Progenitor cell of endocrine pancreas (in vitro differentiated cells): ENCODE measurements around the gene MRPL32. TPM values are rescaled to one million over a fixed set of nuclear protein-coding genes. Genes with fewer than 3 reads are reported as not detected.

Experiments used
- DNase-seq: peaks from one replicate; pipeline ENCODE4 v3.0.0; 2021; ENCODE audit warnings: low spot score; ENCODE audit not compliant: unreplicated experiment
- H3K27ac Mint-ChIP-seq: 2 replicates; pipeline ENCODE4 v1.8.0; 2021; ENCODE audit warnings: mild to moderate bottlenecking, moderate library complexity, mixed read lengths
- H3K27me3 Mint-ChIP-seq: 2 replicates; pipeline ENCODE4 v1.8.0; 2021; ENCODE audit warnings: mixed read lengths
- H3K36me3 Mint-ChIP-seq: 2 replicates; pipeline ENCODE4 v1.8.0; 2022; ENCODE audit warnings: mixed read lengths; ENCODE audit not compliant: insufficient read depth
- H3K4me1 Mint-ChIP-seq: 2 replicates; pipeline ENCODE4 v1.8.0; 2021; ENCODE audit warnings: low read depth, mixed read lengths
- H3K4me3 Mint-ChIP-seq: 2 replicates; pipeline ENCODE4 v1.8.0; 2021; ENCODE audit warnings: low read depth, mild to moderate bottlenecking, moderate library complexity, mixed read lengths
- H3K9me3 Mint-ChIP-seq: 2 replicates; pipeline ENCODE4 v1.8.0; 2021; ENCODE audit warnings: low read depth, mixed read lengths
- CTCF ChIP-seq: fragments of 200-600 bp; sonication (generic); IDR thresholded peaks from one replicate; pipeline ENCODE4 v1.5.0; 2021; ENCODE audit warnings: antibody characterized with exemption, mild to moderate bottlenecking; ENCODE audit not compliant: unreplicated experiment
- total RNA-seq: library from RNA; stranded (reverse); gene quantifications from 2 replicates; pipeline ENCODE4 v1.2.1, GENCODE V29; 2021

Gene MRPL32
- total RNA-seq, 1 donor from 2014 or later = 49.9 TPM

- TF ChIP-seq CTCF = no peak
- Mint-ChIP-seq H3K27ac (no peak overlapping the region), H3K9me3 (peaks cover 12% of the 10 kb centered on the region)
These were observed 47.9 kb downstream of the MRPL32 start for GRCh38 chr7:42980084-42980483.

DNA sequence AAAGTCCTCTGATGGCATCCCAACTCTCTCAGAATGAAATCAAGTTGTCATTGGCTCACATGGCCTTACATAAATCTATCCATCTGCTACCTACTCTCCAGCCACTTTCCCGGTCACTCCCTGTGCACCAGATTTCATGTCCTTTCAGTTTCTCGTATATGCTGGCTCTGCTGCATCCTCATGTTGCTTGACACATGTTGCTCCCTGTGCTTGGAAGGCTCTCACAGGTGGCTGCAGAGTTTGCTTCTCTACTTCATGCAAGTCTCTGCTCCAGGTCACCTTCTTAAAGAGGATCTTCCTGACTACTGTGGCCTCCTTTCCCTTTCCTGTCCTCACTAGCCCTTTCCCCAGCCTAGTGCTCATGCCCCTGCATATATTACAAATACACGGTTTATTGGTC is 48.3 kb downstream of the MRPL32 start:
- Mint-ChIP-seq H3K27ac (no peak overlapping the region), H3K36me3 (no peaks in the 10 kb centered on the region), H3K9me3 (peaks cover 12% of the 10 kb centered on the region), H3K27me3 (no peaks in the 10 kb centered on the region), H3K4me3 (no peak overlapping the region), H3K4me1 (no peaks in the 10 kb centered on the region)
- DNase-seq = no peak
- TF ChIP-seq CTCF = no peak

More at GRCh38 chr7:42980084-42980483, 47.9 kb downstream of the MRPL32 start:
- no peak for DNase-seq
- Mint-ChIP-seq H3K36me3 (no peaks in the 10 kb centered on the region), H3K4me1 (no peaks in the 10 kb centered on the region), H3K4me3 (no peak overlapping the region), H3K27me3 (peaks cover under 1% of the 10 kb centered on the region)

- TF ChIP-seq CTCF = no peak
- DNase-seq = no peak
- no peak overlapping the region for H3K4me3 Mint-ChIP-seq
- H3K4me1 Mint-ChIP-seq = no peaks in the 10 kb centered on the region
- peaks cover 18% of the 10 kb centered on the region for H3K9me3 Mint-ChIP-seq
- no peaks in the 10 kb centered on the region for H3K36me3 Mint-ChIP-seq
- H3K27me3 Mint-ChIP-seq = no peaks in the 10 kb centered on the region
- no peak overlapping the region for H3K27ac Mint-ChIP-seq
These were observed 49.4 kb downstream of the MRPL32 start for GRCh38 chr7:42981601-42982000.

DNA sequence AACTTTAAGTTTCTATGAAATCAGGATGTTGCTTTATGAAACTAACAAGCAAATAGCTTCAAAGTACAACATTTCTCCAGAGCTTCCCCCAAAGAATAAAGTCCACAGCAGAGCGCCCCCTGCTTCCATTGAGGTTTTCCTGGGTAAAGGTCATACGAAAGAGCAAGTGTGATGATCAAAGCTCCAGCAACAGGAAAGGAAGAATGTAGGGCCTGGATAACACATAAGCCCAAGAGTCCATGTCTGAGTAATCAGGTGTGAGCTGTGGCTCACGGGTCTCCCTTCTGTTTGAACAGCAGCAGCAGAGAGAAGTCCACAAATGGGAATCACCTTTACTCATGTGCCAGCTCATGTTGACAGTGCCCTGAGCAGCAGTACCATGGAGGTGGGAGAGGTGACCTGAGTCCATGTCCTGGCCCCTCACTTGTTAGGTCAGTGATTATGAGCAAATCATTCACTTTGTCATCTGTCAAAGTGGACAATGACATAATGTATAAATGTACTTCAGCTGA is 50.5 kb downstream of the MRPL32 start:
- Mint-ChIP-seq H3K4me3 (no peak overlapping the region), H3K27ac (no peak overlapping the region), H3K4me1 (no peaks in the 10 kb centered on the region), H3K27me3 (no peaks in the 10 kb centered on the region), H3K36me3 (no peaks in the 10 kb centered on the region), H3K9me3 (peaks cover 18% of the 10 kb centered on the region)
- TF ChIP-seq CTCF = no peak
- DNase-seq = no peak

DNA sequence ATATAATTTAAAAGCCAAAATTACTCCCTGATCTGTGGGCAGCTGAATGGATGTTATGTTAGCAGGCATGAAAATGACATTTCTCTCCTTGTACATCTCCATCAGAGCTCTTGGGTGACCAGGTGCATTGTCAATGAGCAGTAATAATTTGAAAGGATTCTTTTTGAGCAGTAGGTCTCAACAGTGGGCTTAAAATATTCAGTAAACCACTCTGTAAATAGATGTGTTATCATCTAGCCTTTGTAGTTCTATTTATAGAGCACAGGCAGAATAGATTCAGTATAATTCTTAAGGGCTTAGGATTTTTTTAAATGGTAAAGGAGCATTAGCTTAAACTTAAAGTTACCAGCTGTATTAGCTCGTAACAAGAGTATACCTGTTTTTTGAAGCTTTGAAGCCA is 52.0 kb downstream of the MRPL32 start:
- Mint-ChIP-seq H3K9me3 (peaks cover 18% of the 10 kb centered on the region), H3K4me1 (no peaks in the 10 kb centered on the region), H3K36me3 (no peaks in the 10 kb centered on the region), H3K27ac (no peak overlapping the region), H3K4me3 (no peak overlapping the region), H3K27me3 (no peaks in the 10 kb centered on the region)
- no peak for DNase-seq
- no peak for TF ChIP-seq CTCF
